HG03565 (cell line): ENCODE data around the gene OPN1SW.

Experiments used
- ATAC-seq: cut with Tn5 transposase; IDR thresholded peaks from one replicate; pipeline ENCODE4 v1.9.1; 2021; ENCODE audit warnings: mild to moderate bottlenecking, moderate library complexity; ENCODE audit not compliant: unreplicated experiment

OPN1SW gene

GRCh38 chr7:128735436-128735835, 40.2 kb downstream of the OPN1SW start:
- no peak for ATAC-seq

GRCh38 chr7:128734890-128735289, 40.7 kb downstream of the OPN1SW start:
- ATAC-seq = no peak

- ATAC-seq = no peak
Measured at GRCh38 chr7:128733278-128733645, 42.3 kb downstream of the OPN1SW start.

GRCh38 chr7:128732521-128733277, 42.9 kb downstream of the OPN1SW start:
- no peak for ATAC-seq

- no peak for ATAC-seq
Measured at GRCh38 chr7:128731184-128731583, 44.4 kb downstream of the OPN1SW start.

GRCh38 chr7:128729494-128729893, 46.1 kb downstream of the OPN1SW start:
- ATAC-seq = no peak

- no peak for ATAC-seq
Measured at GRCh38 chr7:128728598-128728997, 47.0 kb downstream of the OPN1SW start.

GRCh38 chr7:128727239-128727638, 48.4 kb downstream of the OPN1SW start:
- no peak for ATAC-seq

GRCh38 chr7:128726737-128727072, 48.9 kb downstream of the OPN1SW start:
- ATAC-seq = no peak

- ATAC-seq = no peak
Measured at GRCh38 chr7:128726059-128726736, 49.4 kb downstream of the OPN1SW start.

GRCh38 chr7:128725531-128725930, 50.1 kb downstream of the OPN1SW start:
- ATAC-seq = no peak

- no peak for ATAC-seq
Measured at GRCh38 chr7:128724743-128725142, 50.9 kb downstream of the OPN1SW start.
